Brain microvascular endothelial cell (primary cell): Measurements from ENCODE around the gene CYB5RL.

Source experiments
- DNase-seq: peaks from one replicate; pipeline ENCODE4 v3.0.0-alpha.2; 2020
- H3K27ac ChIP-seq: fragments of 250-450 bp; sonication (Bioruptor Pico); 2 replicates; pipeline ENCODE4 v1.5.1; 2020; ENCODE audit warnings: mild to moderate bottlenecking, moderate library complexity
- H3K27me3 ChIP-seq: fragments of 250-450 bp; sonication (Bioruptor Pico); replicated peaks from 2 replicates; pipeline ENCODE4 v1.5.1; 2020; ENCODE audit warnings: mild to moderate bottlenecking
- H3K36me3 ChIP-seq: fragments of 250-450 bp; sonication (Bioruptor Pico); replicated peaks from 2 replicates; pipeline ENCODE4 v1.5.1; 2020; ENCODE audit warnings: mild to moderate bottlenecking
- H3K4me3 ChIP-seq: 2 replicates; pipeline ENCODE4 v1.5.1; 2011; ENCODE audit warnings: low read depth, mild to moderate bottlenecking, control low read depth, low read length, moderate library complexity
- CTCF ChIP-seq: IDR thresholded peaks from 2 replicates; pipeline ENCODE4 v1.5.1; 2011; ENCODE audit warnings: low read depth, mild to moderate bottlenecking, moderate library complexity, low read length, control low read depth, inconsistent platforms; ENCODE audit errors: missing control alignments
- in situ Hi-C: cut with HindIII; loops from 2 replicates; pipeline ENCODE4 v1.10.0; 2017; ENCODE audit warnings: low sequenced_read_pairs, low pct_ligation_motif_present

Gene CYB5RL

GRCh38 chr1:54163573-54163972 is 36.3 kb downstream of the CYB5RL start:
- DNase-seq, result no peak
- Histone ChIP-seq H3K27ac (no peak overlapping the region), H3K4me3 (no peak overlapping the region), H3K27me3 (no peaks in the 10 kb centered on the region), H3K36me3 (no peaks in the 10 kb centered on the region)
- in situ Hi-C loops, result no loop called here
- no peak for TF ChIP-seq CTCF

- no peaks in the 10 kb centered on the region for H3K27me3 ChIP-seq
- H3K36me3 ChIP-seq, result no peaks in the 10 kb centered on the region
- no peak for DNase-seq
- in situ Hi-C loops, result no loop called here
- H3K4me3 ChIP-seq, result no peak overlapping the region
- TF ChIP-seq CTCF, result no peak
- H3K27ac ChIP-seq, result no peak overlapping the region
Observed at GRCh38 chr1:54163051-54163450, 36.8 kb downstream of the CYB5RL start.

DNA sequence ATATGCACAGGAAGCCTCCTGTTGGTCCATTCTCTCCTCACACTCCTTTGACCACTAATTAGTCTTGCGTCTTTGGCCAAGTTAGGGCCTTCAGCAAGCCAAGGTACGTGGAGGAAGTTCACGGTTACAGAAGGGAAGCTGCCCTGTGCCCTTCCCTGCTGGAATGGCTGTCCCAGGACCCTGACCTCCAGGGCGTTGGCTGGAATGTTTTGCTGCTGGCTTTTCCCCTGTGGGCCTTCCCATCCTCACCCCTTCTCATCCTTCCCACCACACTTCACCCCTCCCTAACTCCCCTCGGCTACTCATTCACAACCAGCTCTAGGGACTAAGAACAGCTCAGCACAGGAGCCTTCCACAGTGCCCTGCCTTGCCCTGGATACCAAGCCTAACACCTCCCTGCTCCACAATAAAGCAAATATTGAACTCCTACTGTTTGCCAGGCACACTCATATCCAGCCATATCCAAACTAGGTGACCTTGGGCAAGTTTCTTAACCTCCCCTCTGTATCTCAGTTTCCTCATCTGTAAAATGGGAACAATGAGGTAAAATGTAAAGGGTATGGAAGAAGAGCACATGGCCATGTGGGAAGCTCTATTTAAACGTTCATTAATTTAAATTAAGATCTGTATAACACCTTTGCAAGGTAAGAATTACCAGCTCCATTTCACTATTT is 38.2 kb downstream of the CYB5RL start:
- no peak overlapping the region for H3K27ac ChIP-seq
- H3K4me3 ChIP-seq, result no peak overlapping the region
- no peaks in the 10 kb centered on the region for H3K36me3 ChIP-seq
- H3K27me3 ChIP-seq, result no peaks in the 10 kb centered on the region
- in situ Hi-C loops, result no loop called here
- DNase-seq, result no peak
- TF ChIP-seq CTCF, result no peak

DNA sequence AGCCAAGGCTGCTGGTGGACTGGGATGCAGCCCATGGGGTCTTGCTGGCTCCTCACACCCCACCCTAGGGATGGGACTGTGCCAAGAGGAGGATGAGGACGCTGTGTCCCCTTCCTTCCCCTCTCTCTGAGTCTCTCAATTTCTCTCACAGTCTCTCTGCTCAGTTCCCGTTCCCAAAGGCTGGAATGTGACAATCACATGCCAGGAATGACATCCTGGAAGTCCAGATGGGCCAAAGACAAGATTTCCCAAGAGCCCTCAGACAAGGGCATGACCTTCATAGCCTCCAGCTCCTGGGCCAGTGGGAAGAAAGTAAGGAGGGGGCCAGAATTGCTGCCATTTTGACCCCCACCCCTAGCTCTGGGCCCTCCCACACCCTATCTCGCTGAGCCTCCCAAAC is 39.5 kb downstream of the CYB5RL start:
- no peak overlapping the region for H3K27ac ChIP-seq
- in situ Hi-C loops, result no loop called here
- no peak for DNase-seq
- TF ChIP-seq CTCF, result no peak
- no peak overlapping the region for H3K4me3 ChIP-seq
- H3K27me3 ChIP-seq, result no peaks in the 10 kb centered on the region
- no peaks in the 10 kb centered on the region for H3K36me3 ChIP-seq

DNA sequence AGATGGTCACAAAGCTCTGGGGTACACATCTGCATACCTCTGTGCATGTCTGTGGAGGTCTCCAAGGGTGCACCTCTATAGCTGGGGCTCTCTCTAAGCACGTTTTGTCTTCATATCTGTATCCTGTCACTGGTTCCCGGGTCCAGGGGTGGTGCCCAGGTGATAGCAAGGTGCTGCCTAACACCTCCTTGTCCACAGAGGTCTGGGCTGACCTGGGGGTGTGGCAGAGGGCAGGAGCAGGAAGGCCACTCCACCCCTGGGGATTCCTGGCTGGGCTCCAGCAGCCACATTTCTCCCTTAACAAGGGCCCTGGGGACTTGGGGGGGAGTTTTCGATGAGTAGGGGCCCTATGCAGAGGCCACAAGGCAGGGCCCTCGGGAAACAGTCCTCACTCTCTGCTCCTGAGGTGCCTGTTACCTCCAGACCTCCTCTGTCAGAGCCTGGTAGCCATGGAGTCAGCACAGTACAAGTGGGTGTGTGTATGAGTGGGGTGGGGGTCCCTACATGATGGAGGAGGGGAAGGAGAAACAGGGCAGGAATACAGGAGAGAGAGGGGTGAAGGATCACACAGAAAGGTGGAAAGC is 40.0 kb downstream of the CYB5RL start:
- in situ Hi-C loops, result no loop called here
- TF ChIP-seq CTCF, result no peak
- H3K27ac ChIP-seq, result no peak overlapping the region
- H3K36me3 ChIP-seq, result no peaks in the 10 kb centered on the region
- no peaks in the 10 kb centered on the region for H3K27me3 ChIP-seq
- no peak overlapping the region for H3K4me3 ChIP-seq
- DNase-seq, result no peak

- DNase-seq, result no peak
- Histone ChIP-seq H3K27ac (no peak overlapping the region), H3K36me3 (no peaks in the 10 kb centered on the region), H3K27me3 (no peaks in the 10 kb centered on the region), H3K4me3 (no peak overlapping the region)
- no peak for TF ChIP-seq CTCF
- in situ Hi-C loops, result no loop called here
Observed at GRCh38 chr1:54158071-54158470, 41.8 kb downstream of the CYB5RL start.
